H1 (cell line): ENCODE data around the gene OLA1.

ENCODE experiments used
- CTCF ChIP-seq, 3 experiments: IDR thresholded peaks; 1 replicate in 2 of 3; 2 replicates in 1 of 3; pipeline versions ENCODE4 v1.5.1 to v1.6.1; 2011; ENCODE audit warnings: low read length in 3 of 3, mild to moderate bottlenecking in 3 of 3, inconsistent platforms in 2 of 3, low read depth in 1 of 3, moderate library complexity in 1 of 3; ENCODE audit not compliant: insufficient read depth in 1 of 3; ENCODE audit errors: control extremely low read depth in 1 of 3
- EP300 ChIP-seq, 2 experiments: IDR thresholded peaks; 1 replicate in 1 of 2; 2 replicates in 1 of 2; pipeline ENCODE4 v1.6.1; 2011 to 2012; ENCODE audit warnings: low read depth in 2 of 2, low read length in 2 of 2, mild to moderate bottlenecking in 2 of 2, borderline replicate concordance in 1 of 2, inconsistent platforms in 1 of 2, moderate library complexity in 1 of 2
- EZH2 ChIP-seq: fragments of 200-600 bp; sonication (generic); IDR thresholded peaks from 2 replicates; pipeline ENCODE4 v1.7.1; 2012; ENCODE audit warnings: low read depth, mild to moderate bottlenecking, moderate library complexity, low read length, inconsistent platforms; ENCODE audit not compliant: severe bottlenecking
- HDAC2 ChIP-seq, 2 experiments: fragments of 300-600 bp in 1 of 2; sonication (generic) in 1 of 2; IDR thresholded peaks; 2 replicates each; pipeline ENCODE4 v1.6.1; 2011 to 2012; ENCODE audit warnings: low read depth in 2 of 2, low read length in 2 of 2, mild to moderate bottlenecking in 2 of 2, moderate library complexity in 2 of 2, borderline replicate concordance in 1 of 2, inconsistent platforms in 1 of 2
- HDAC6 ChIP-seq: IDR thresholded peaks from one replicate; pipeline ENCODE4 v1.7.1; 2012; ENCODE audit warnings: low read depth, mild to moderate bottlenecking, inconsistent platforms, low read length, moderate library complexity
- POLR2A ChIP-seq, 2 experiments: IDR thresholded peaks; 1 replicate in 1 of 2; 2 replicates in 1 of 2; pipeline ENCODE4 v1.6.1; 2011; ENCODE audit warnings: low read depth in 2 of 2, low read length in 2 of 2, mild to moderate bottlenecking in 2 of 2; ENCODE audit errors: control extremely low read depth in 1 of 2
- POLR2AphosphoS5 ChIP-seq: IDR thresholded peaks from 2 replicates; pipeline ENCODE4 v1.6.1; 2011; ENCODE audit warnings: low read depth, low read length
- RBBP5 ChIP-seq: IDR thresholded peaks from 2 replicates; pipeline ENCODE4 v1.7.1; 2012; ENCODE audit warnings: low read depth, mild to moderate bottlenecking, inconsistent platforms, low read length, moderate library complexity, borderline replicate concordance
- SIN3A ChIP-seq, 2 experiments: IDR thresholded peaks in 1 of 2; conservative IDR thresholded peaks in 1 of 2; 2 replicates each; pipeline ENCODE4 v1.6.1; 2011 to 2012; ENCODE audit warnings: low read length in 2 of 2, improper control_type of control experiment in 1 of 2, low read depth in 1 of 2, mild to moderate bottlenecking in 1 of 2
- TCF12 ChIP-seq: IDR thresholded peaks from 2 replicates; pipeline ENCODE4 v1.6.1; 2011; ENCODE audit warnings: low read depth, mild to moderate bottlenecking, low read length
- YY1 ChIP-seq: IDR thresholded peaks from 2 replicates; pipeline ENCODE4 v1.6.1; 2011; ENCODE audit warnings: low read depth, mild to moderate bottlenecking, low read length

- no peak for TF ChIP-seq POLR2A (IDR thresholded peaks at IDR 0.05; ENCODE audit: control extremely low read depth in 1 of 2, low read depth in 2 of 2, low read length in 2 of 2)
- TF ChIP-seq EP300 (IDR thresholded peaks at IDR 0.05; ENCODE audit: borderline replicate concordance in 1 of 2, low read depth in 2 of 2, low read length in 2 of 2) = no peak
- TF ChIP-seq YY1 = no peak
- no peak for TF ChIP-seq HDAC2 (IDR thresholded peaks at IDR 0.05; ENCODE audit: borderline replicate concordance in 1 of 2, low read depth in 2 of 2, low read length in 2 of 2)
- no peak for TF ChIP-seq CTCF (IDR thresholded peaks at IDR 0.05; ENCODE audit: control extremely low read depth in 1 of 3, insufficient read depth in 1 of 3, low read depth in 1 of 3, low read length in 3 of 3)
- TF ChIP-seq POLR2AphosphoS5 = no peak
- TF ChIP-seq RBBP5 = no peak
- no peak for TF ChIP-seq SIN3A (conservative IDR thresholded peaks at IDR 0.05 in 1 of 2, IDR thresholded peaks at IDR 0.05 in 1 of 2; ENCODE audit: low read depth in 1 of 2, low read length in 2 of 2)
- TF ChIP-seq EZH2 = no peak
- no peak for TF ChIP-seq HDAC6
- no peak for TF ChIP-seq TCF12
These were observed 37.8 kb upstream of the OLA1 start for GRCh38 chr2:174286172-174286571.
